K562 (cell line): ENCODE measurements around the gene THEM4. TPM values are rescaled to one million over a fixed set of nuclear protein-coding genes. Genes with fewer than 3 reads are reported as not detected.

ENCODE experiments used
- CBX5 ChIP-seq: IDR thresholded peaks from 2 replicates; pipeline ENCODE4 v1.6.1; 2014; ENCODE audit warnings: low read depth, borderline replicate concordance
- CHAMP1 ChIP-seq: fragments of 450-650 bp; IDR thresholded peaks from 2 replicates; pipeline ENCODE4 v1.6.1; 2016; ENCODE audit warnings: mild to moderate bottlenecking
- FOXA1 ChIP-seq: fragments of 450-650 bp; IDR thresholded peaks from 2 replicates; pipeline ENCODE4 v1.6.1; 2016; ENCODE audit warnings: mild to moderate bottlenecking, borderline replicate concordance
- GTF2F1 ChIP-seq: IDR thresholded peaks from 2 replicates; pipeline ENCODE4 v1.6.1; 2011; ENCODE audit warnings: low read depth, low read length, improper control_type of control experiment
- HDGF ChIP-seq: fragments of 450-650 bp; IDR thresholded peaks from 2 replicates; pipeline ENCODE4 v1.6.1; 2016
- HNRNPK ChIP-seq: fragments of 200-400 bp; formaldehyde crosslinking; IDR thresholded peaks from one replicate; pipeline ENCODE4 v1.6.1; 2018; ENCODE audit warnings: mild to moderate bottlenecking, low read depth, low read length; ENCODE audit not compliant: poor library complexity, severe bottlenecking
- HOXB6 ChIP-seq: fragments of 250-450 bp; sonication (Bioruptor Pico); IDR thresholded peaks from 2 replicates; pipeline ENCODE4 v1.5.1; 2022; ENCODE audit warnings: mild to moderate bottlenecking, borderline replicate concordance
- MTA1 ChIP-seq: fragments of 450-650 bp; IDR thresholded peaks from 2 replicates; pipeline ENCODE4 v1.6.1; 2017; ENCODE audit warnings: borderline replicate concordance
- NELFE ChIP-seq: IDR thresholded peaks from 2 replicates; pipeline ENCODE4 v1.6.1; 2011; ENCODE audit warnings: mild to moderate bottlenecking; ENCODE audit not compliant: insufficient read depth, insufficient read length
- POLR2B ChIP-seq: fragments of 450-650 bp; IDR thresholded peaks from 2 replicates; pipeline ENCODE4 v1.6.1; 2018; ENCODE audit warnings: low read depth; ENCODE audit not compliant: partially characterized antibody
- PRPF4 ChIP-seq: fragments of 200-400 bp; formaldehyde crosslinking; IDR thresholded peaks from one replicate; pipeline ENCODE4 v1.6.1; 2017; ENCODE audit warnings: low read length, low read depth, mild to moderate bottlenecking; ENCODE audit not compliant: insufficient read depth, poor library complexity, severe bottlenecking
- RBM15 ChIP-seq: fragments of 200-400 bp; formaldehyde crosslinking; IDR thresholded peaks from 2 replicates; pipeline ENCODE4 v1.6.1; 2018; ENCODE audit warnings: mild to moderate bottlenecking, low read length, moderate library complexity; ENCODE audit not compliant: insufficient read depth
- RCOR1 ChIP-seq, 2 experiments: IDR thresholded peaks; 2 replicates each; pipeline ENCODE4 v1.6.1; 2012; ENCODE audit warnings: low read depth in 2 of 2, low read length in 2 of 2, borderline replicate concordance in 1 of 2, improper control_type of control experiment in 1 of 2
- SETDB1 ChIP-seq: IDR thresholded peaks from one replicate; pipeline ENCODE4 v1.6.1; 2012; ENCODE audit warnings: low read length, control low read depth, inconsistent platforms
- SRF ChIP-seq, 2 experiments: fragments of 250-450, 450-650 bp in 1 of 2; sonication (Bioruptor Pico) in 1 of 2; sonication (generic) in 1 of 2; formaldehyde crosslinking; IDR thresholded peaks; 2 replicates each; pipeline versions ENCODE4 v1.5.0 to v1.5.1; 2020 to 2022; ENCODE audit warnings: mild to moderate bottlenecking in 1 of 2, missing genetic modification reagents in 1 of 2
- STAT5A ChIP-seq: IDR thresholded peaks from 2 replicates; pipeline ENCODE4 v1.6.1; 2012; ENCODE audit warnings: low read length, inconsistent platforms, borderline replicate concordance
- STAT5B ChIP-seq: fragments of 250-450 bp; sonication (Bioruptor Pico); IDR thresholded peaks from 2 replicates; pipeline ENCODE4 v1.8.0; 2021; ENCODE audit warnings: mild to moderate bottlenecking, inconsistent platforms
- THRAP3 ChIP-seq: fragments of 450-650 bp; IDR thresholded peaks from 2 replicates; pipeline ENCODE4 v1.6.1; 2016; ENCODE audit warnings: mild to moderate bottlenecking, inconsistent platforms, borderline replicate concordance
- XRCC3 ChIP-seq: fragments of 450-650 bp; IDR thresholded peaks from 2 replicates; pipeline ENCODE4 v1.6.1; 2017; ENCODE audit warnings: mild to moderate bottlenecking, moderate library complexity
- ZNF174 ChIP-seq: fragments of 250-450 bp; sonication (Bioruptor Pico); IDR thresholded peaks from 2 replicates; pipeline ENCODE4 v1.4.0; 2020; ENCODE audit warnings: mild to moderate bottlenecking
- ZNF253 ChIP-seq: fragments of 250-450 bp; sonication (Bioruptor Pico); conservative IDR thresholded peaks from 2 replicates; pipeline ENCODE4 v1.6.1; 2021; ENCODE audit warnings: mild to moderate bottlenecking
- ZNF41 ChIP-seq: fragments of 250-450 bp; sonication (Bioruptor Pico); conservative IDR thresholded peaks from 2 replicates; pipeline ENCODE4 v1.4.0; 2020; ENCODE audit warnings: mild to moderate bottlenecking
- ZNF740 ChIP-seq, 3 experiments: fragments of 200-800 bp in 1 of 3; sonication (Bioruptor generic) in 1 of 3; sonication (generic) in 1 of 3; formaldehyde crosslinking in 1 of 3; IDR thresholded peaks; 2 replicates each; pipeline versions ENCODE4 v1.6.1 to v1.8.0; 2016 to 2022; ENCODE audit warnings: mild to moderate bottlenecking in 2 of 3, missing compliant biosample characterization in 2 of 3, missing genetic modification characterization in 2 of 3, missing genetic modification reagents in 1 of 3
- ZNF77 ChIP-seq: fragments of 250-450 bp; sonication (Bioruptor Pico); IDR thresholded peaks from 2 replicates; pipeline ENCODE4 v1.5.0; 2020
- polyA plus RNA-seq, 8 experiments: library from polyadenylated mRNA; depleted of rRNA in 4 of 8; stranded (reverse) in 5 of 8; unstranded in 3 of 8; fragments of >200 nt; fragmentation: Nextera tagmentation in 2 of 8; fragmentation: Illumina TruSeq in 1 of 8; extraction: Ambion mirVana in 2 of 8; extraction: Trizol in 1 of 8; gene quantifications; 2 replicates each; pipeline versions ENCODE4 v1.2.1 to v1.2.3, GENCODE V29; 2011 to 2014; ENCODE audit warnings: inconsistent platforms in 1 of 8, missing spikeins in 1 of 8
- total RNA-seq, 7 experiments: library from RNA; depleted of rRNA in 6 of 7; stranded (reverse); fragments of >200 nt in 6 of 7; fragmentation: Illumina TruSeq in 2 of 7; extraction: Trizol in 2 of 7; gene quantifications; 2 replicates each; pipeline versions ENCODE4 v1.2.1 to v1.2.3, GENCODE V29; 2011 to 2021; ENCODE audit warnings: low replicate concordance in 1 of 7

The THEM4 gene
- total and polyA plus RNA-seq, 9 of the 15 experiments (the other 6 are each of a cell fraction or from before 2014, with no cell fraction given): 8.6 to 71.9 (median 35.3) TPM

- TF ChIP-seq HDGF (no peak), ZNF41 (no peak), RBM15 (no peak), HOXB6 (CRISPR knock-in tag) (no peak), XRCC3 (no peak), CBX5 (no peak), PRPF4 (no peak), ZNF253 (CRISPR knock-in tag) (no peak), POLR2B (no peak), FOXA1 (no peak), MTA1 (no peak), GTF2F1 (no peak), STAT5B (no peak), HNRNPK (no peak), ZNF174 (CRISPR knock-in tag) (no peak), ZNF77 (CRISPR knock-in tag) (no peak), THRAP3 (no peak), NELFE (no peak), RCOR1 (IDR thresholded peaks at IDR 0.05; ENCODE audit: borderline replicate concordance in 1 of 2, low read depth in 2 of 2, low read length in 2 of 2) (no peak), STAT5A (no peak), SRF (CRISPR knock-in tag; IDR thresholded peaks at IDR 0.05) (no peak), CHAMP1 (no peak), SETDB1 (no peak), ZNF740 (CRISPR knock-in tag; IDR thresholded peaks at IDR 0.05) (no peak), ZNF740 (tag; IDR thresholded peaks at IDR 0.05) (0 out of 4 replicates have a peak, but pooled peaks of 1 of the 2 experiments have one; percentile 15)
Observed at GRCh38 chr1:151862604-151863003, 46.7 kb downstream of the THEM4 start (continued).
